Breast epithelium (tissue), 4 donors: ENCODE measurements around the gene ROR2. TPM values are rescaled to one million over a fixed set of nuclear protein-coding genes. Genes with fewer than 3 reads are reported as not detected.

Experiments used
- DNase-seq, 2 donors: peaks; one replicate each; pipeline ENCODE4 v3.0.0-alpha.2; 2019; ENCODE audit warnings: low spot score in 2 of 2
- H3K27ac ChIP-seq, 2 donors: fragments of 200-600 bp; sonication (generic) in 1 of 2; one replicate each; pipeline ENCODE4 v1.5.1; 2016 to 2019; ENCODE audit warnings: mild to moderate bottlenecking in 1 of 2
- H3K27me3 ChIP-seq, 2 donors: fragments of 200-600 bp; sonication (generic) in 1 of 2; one replicate each; pipeline versions ENCODE4 v1.5.1 to v1.6.0; 2017 to 2019; ENCODE audit warnings: control low read depth in 1 of 2, mild to moderate bottlenecking in 1 of 2
- H3K36me3 ChIP-seq: fragments of 200-600 bp; one replicate; pipeline ENCODE4 v1.5.1; 2019
- H3K4me1 ChIP-seq, 2 donors: fragments of 200-600 bp; sonication (generic); one replicate each; pipeline ENCODE4 v1.5.1; 2016 to 2019; ENCODE audit warnings: control low read depth in 1 of 2
- H3K4me3 ChIP-seq, 3 donors: fragments of 200-600 bp; sonication (generic); 1 replicate in 2 of 3; 2 replicates in 1 of 3; pipeline ENCODE4 v1.5.1; 2016 to 2019; ENCODE audit warnings: mild to moderate bottlenecking in 3 of 3, moderate library complexity in 2 of 3
- H3K9me3 ChIP-seq, 2 donors: fragments of 200-600 bp; sonication (generic) in 1 of 2; one replicate each; pipeline ENCODE4 v1.5.1; 2016 to 2019; ENCODE audit warnings: control low read depth in 1 of 2
- CTCF ChIP-seq, 3 donors: fragments of 450-650 bp; IDR thresholded peaks; one replicate each; pipeline ENCODE4 v1.5.1; 2016 to 2017; ENCODE audit warnings: antibody characterized with exemption in 3 of 3, mild to moderate bottlenecking in 3 of 3, moderate library complexity in 3 of 3
- POLR2A ChIP-seq: fragments of 450-650 bp; IDR thresholded peaks from one replicate; pipeline ENCODE4 v1.6.1; 2016; ENCODE audit warnings: antibody characterized with exemption, mild to moderate bottlenecking, moderate library complexity
- POLR2AphosphoS5 ChIP-seq, 3 donors: sonication (generic); formaldehyde crosslinking; IDR thresholded peaks; one replicate each; pipeline ENCODE4 v1.6.1; 2017; ENCODE audit warnings: antibody characterized with exemption in 3 of 3
- intact Hi-C: fragments of 100-400 bp; cut with DNase I; formaldehyde crosslinking; loops from one replicate; pipeline ENCODE4 v1.15.1; 2023; ENCODE audit warnings: low total_unique reads
- total RNA-seq, 3 donors: library from RNA; depleted of rRNA; stranded (reverse); fragments of >200 nt; gene quantifications; one replicate each; pipeline ENCODE4 v1.1.0, GENCODE V29; 2016

The ROR2 gene
- total RNA-seq, 3 donors from 2014 or later = 2.1 to 25.6 (median 10.2) TPM

GRCh38 chr9:91697201-91697600 lies 252.8 kb downstream of the ROR2 start:
- TF ChIP-seq CTCF (IDR thresholded peaks at IDR 0.05) = no peak
- TF ChIP-seq POLR2A = no peak
- Histone ChIP-seq H3K9me3 (no peaks in the 10 kb centered on the region), H3K4me3 (no peak overlapping the region), H3K36me3 (no peaks in the 10 kb centered on the region), H3K27me3 (no peaks in the 10 kb centered on the region), H3K27ac (no peak overlapping the region), H3K4me1 (no peaks in the 10 kb centered on the region)
- intact Hi-C loops = no loop called here
- no peak for DNase-seq

GRCh38 chr9:91694081-91694870 lies 255.8 kb downstream of the ROR2 start:
- Histone ChIP-seq H3K4me1 (no peaks in the 10 kb centered on the region), H3K27me3 (no peaks in the 10 kb centered on the region), H3K27ac (no peak overlapping the region), H3K36me3 (no peaks in the 10 kb centered on the region), H3K4me3 (no peak overlapping the region), H3K9me3 (no peaks in the 10 kb centered on the region)
- DNase-seq = no peak
- TF ChIP-seq POLR2A (no peak), POLR2AphosphoS5 (IDR thresholded peaks at IDR 0.05) (no peak), CTCF (IDR thresholded peaks at IDR 0.05) (no peak)
- intact Hi-C loops = no loop called here

GRCh38 chr9:91693226-91693625 lies 256.8 kb downstream of the ROR2 start:
- DNase-seq = no peak
- H3K36me3 ChIP-seq = no peaks in the 10 kb centered on the region
- H3K4me1 ChIP-seq = no peaks in the 10 kb centered on the region
- H3K9me3 ChIP-seq = no peaks in the 10 kb centered on the region
- intact Hi-C loops = no loop called here
- TF ChIP-seq CTCF (IDR thresholded peaks at IDR 0.05) = no peak
- no peak for TF ChIP-seq POLR2A
- TF ChIP-seq POLR2AphosphoS5 (IDR thresholded peaks at IDR 0.05) = no peak
- no peak overlapping the region for H3K27ac ChIP-seq
- no peaks in the 10 kb centered on the region for H3K27me3 ChIP-seq
- no peak overlapping the region for H3K4me3 ChIP-seq

- DNase-seq = no peak
- Histone ChIP-seq H3K4me3 (no peak overlapping the region), H3K9me3 (no peaks in the 10 kb centered on the region), H3K36me3 (no peaks in the 10 kb centered on the region), H3K27ac (no peak overlapping the region), H3K27me3 (no peaks in the 10 kb centered on the region), H3K4me1 (no peaks in the 10 kb centered on the region)
- no peak for TF ChIP-seq POLR2AphosphoS5 (IDR thresholded peaks at IDR 0.05)
- TF ChIP-seq CTCF (IDR thresholded peaks at IDR 0.05) = no peak
- no peak for TF ChIP-seq POLR2A
- intact Hi-C loops = no loop called here
These were observed 259.3 kb downstream of the ROR2 start for GRCh38 chr9:91690540-91691249.

- Histone ChIP-seq H3K4me3 (no peak overlapping the region), H3K36me3 (no peaks in the 10 kb centered on the region), H3K27ac (no peak overlapping the region), H3K4me1 (no peaks in the 10 kb centered on the region), H3K27me3 (no peaks in the 10 kb centered on the region), H3K9me3 (no peaks in the 10 kb centered on the region)
- intact Hi-C loops = no loop called here
- DNase-seq = no peak
- no peak for TF ChIP-seq POLR2AphosphoS5 (IDR thresholded peaks at IDR 0.05)
- no peak for TF ChIP-seq POLR2A
- no peak for TF ChIP-seq CTCF (IDR thresholded peaks at IDR 0.05)
These were observed 261.0 kb downstream of the ROR2 start for GRCh38 chr9:91689006-91689405.
